Measurements from ENCODE around the gene USH1C.

The USH1C gene

DNA sequence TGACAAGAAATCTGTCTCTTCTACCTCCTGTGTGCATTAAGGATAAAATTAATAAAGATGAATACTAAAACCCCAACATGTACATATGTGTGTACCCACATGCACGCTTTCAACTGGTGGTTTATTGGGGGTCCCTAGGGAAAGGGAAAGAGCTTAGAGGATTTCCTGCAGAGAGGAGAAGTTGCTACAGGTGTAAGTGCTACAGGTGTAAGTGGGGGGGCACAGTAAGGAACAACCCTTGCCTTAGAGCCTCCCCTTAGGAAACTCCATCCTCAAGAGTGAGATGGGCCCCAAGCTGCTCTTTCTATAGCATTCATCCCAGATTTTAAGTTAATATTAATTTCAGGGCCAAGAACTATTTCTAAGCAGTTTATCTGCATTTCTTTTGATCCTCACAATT lies 55.7 kb downstream of the USH1C start:
- TF ChIP-seq, protein P1, sequence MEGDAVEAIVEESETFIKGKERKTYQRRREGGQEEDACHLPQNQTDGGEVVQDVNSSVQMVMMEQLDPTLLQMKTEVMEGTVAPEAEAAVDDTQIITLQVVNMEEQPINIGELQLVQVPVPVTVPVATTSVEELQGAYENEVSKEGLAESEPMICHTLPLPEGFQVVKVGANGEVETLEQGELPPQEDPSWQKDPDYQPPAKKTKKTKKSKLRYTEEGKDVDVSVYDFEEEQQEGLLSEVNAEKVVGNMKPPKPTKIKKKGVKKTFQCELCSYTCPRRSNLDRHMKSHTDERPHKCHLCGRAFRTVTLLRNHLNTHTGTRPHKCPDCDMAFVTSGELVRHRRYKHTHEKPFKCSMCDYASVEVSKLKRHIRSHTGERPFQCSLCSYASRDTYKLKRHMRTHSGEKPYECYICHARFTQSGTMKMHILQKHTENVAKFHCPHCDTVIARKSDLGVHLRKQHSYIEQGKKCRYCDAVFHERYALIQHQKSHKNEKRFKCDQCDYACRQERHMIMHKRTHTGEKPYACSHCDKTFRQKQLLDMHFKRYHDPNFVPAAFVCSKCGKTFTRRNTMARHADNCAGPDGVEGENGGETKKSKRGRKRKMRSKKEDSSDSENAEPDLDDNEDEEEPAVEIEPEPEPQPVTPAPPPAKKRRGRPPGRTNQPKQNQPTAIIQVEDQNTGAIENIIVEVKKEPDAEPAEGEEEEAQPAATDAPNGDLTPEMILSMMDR (conservative IDR thresholded peaks at IDR 0.05), result no peak
- H3K27ac ChIP-seq, result no peak overlapping the region

- TF ChIP-seq, protein P1 (conservative IDR thresholded peaks at IDR 0.05), result no peak
- H3K27ac ChIP-seq, result no peak overlapping the region
Measured at GRCh38 chr11:17486646-17487045, 57.6 kb downstream of the USH1C start.

DNA sequence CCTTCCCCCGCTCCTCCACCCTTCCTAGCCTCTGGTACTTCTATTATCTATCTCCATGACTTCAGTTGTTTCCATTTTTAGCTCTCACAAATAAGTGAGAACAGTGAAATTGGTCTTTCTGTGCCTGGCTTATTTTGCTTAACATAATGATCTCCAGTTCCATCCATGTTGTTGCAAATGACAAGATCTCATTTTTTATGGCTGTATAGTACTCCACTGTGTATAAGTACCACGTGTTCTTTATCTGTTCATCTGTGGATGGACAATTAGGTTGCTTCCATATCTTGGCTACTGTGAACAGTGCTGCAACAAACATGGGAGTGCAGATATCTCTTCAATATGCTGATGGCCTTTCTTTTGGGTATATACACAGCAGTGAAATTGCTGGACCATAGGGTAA lies 60.7 kb downstream of the USH1C start:
- H3K27ac ChIP-seq, result no peak overlapping the region
- TF ChIP-seq, protein P1 (conservative IDR thresholded peaks at IDR 0.05), result no peak

GRCh38 chr11:17481905-17482304 lies 62.3 kb downstream of the USH1C start:
- TF ChIP-seq, protein P1 (conservative IDR thresholded peaks at IDR 0.05), result no peak
- H3K27ac ChIP-seq, result no peak overlapping the region

DNA sequence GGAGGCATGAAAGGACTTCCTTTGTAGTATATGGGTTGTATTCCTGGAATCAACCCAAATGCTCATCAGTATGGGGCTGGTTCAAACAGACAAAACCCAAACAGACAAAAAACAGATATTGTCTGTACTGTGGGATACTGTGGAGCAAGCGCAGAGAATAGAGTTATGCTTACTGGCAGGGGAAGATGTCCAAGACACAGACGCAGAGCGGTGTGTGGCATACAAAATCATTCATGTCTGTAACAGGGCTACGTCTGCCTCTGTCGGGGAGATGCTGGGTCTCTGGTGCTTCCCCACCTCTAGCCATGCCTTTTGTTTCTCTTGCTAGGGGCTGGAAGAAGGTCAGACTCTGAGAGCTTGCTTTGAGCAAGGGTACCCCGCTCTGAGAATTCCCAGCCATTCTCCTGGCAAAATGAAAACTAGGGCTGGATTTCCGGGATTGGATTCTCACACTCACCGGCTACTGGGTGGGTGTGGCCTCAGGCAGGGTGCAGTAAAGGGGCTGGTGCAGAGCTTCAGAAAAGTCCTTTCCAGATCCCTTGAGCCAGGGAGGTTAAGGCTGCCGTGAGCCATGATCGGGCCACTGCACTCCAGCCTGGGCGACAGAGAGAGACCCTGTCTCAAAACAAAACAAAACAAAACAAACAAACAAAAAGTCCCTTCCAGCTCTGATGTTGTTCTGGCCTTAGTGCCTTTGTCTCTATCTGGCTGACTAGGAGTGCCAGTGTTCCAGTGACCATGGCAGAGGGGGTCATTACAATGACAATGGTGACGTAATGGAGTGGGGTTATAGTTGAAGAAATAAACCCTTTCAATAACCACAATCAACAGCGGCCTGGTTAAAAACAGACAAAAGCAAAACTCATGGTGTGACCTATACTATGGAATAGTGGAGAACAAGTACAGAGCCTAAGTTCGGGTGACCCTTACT lies 64.7 kb downstream of the USH1C start:
- H3K27ac ChIP-seq, result no peak overlapping the region
- TF ChIP-seq, protein P1 (conservative IDR thresholded peaks at IDR 0.05), result no peak

- H3K27ac ChIP-seq, result no peak overlapping the region
- TF ChIP-seq, protein P1 (conservative IDR thresholded peaks at IDR 0.05), result no peak
Measured at GRCh38 chr11:17478070-17478469, 66.1 kb downstream of the USH1C start.

GRCh38 chr11:17477361-17477760 lies 66.9 kb downstream of the USH1C start:
- H3K27ac ChIP-seq, result no peak overlapping the region
- TF ChIP-seq, protein P1 (conservative IDR thresholded peaks at IDR 0.05), result no peak

All from VCaP (cell line).